ENCODE measurements around the gene OR4K5.

DNA sequence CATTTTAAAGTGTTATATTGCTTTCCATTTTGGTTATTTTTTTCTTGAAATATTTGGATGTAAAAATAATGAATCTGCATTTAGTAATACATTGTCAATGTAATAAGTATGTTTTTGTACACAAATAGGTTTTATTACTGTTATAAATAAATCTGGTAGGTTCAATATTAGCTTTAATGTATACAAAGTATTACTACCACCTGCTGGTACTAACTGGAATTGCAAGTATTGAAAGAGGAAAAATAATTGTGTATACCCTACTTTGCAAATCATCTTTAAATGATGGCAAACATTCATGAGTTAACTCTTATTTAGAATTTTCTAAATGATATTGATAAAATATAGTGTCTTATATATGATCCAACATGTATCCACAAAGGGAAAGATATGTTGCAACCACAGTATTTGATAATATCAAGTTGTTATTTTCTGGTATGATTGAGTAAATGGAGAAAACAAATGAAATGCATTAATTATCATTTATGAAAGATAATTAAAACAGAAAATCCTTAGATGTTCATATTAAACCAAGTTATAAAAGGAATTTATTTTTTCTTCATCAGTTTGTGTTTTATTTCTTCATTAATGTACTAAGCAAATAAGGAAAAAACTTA lies 42.3 kb upstream of the OR4K5 start:
- no peak for TF ChIP-seq POLR2A (IDR thresholded peaks at IDR 0.05; ENCODE audit: low read length)
- no peak for TF ChIP-seq GATA1 (IDR thresholded peaks at IDR 0.05; ENCODE audit: low read depth, low read length)

All from erythroblast (primary cell).